Endodermal cell (in vitro differentiated cells): ENCODE results near the gene GAB2. TPM values are rescaled to one million over a fixed set of nuclear protein-coding genes. Genes with fewer than 3 reads are reported as not detected.

Source experiments
- DNase-seq: peaks from one replicate; pipeline ENCODE4 v3.0.0-alpha.2; 2017
- H3K27ac ChIP-seq: 2 replicates; pipeline ENCODE4 v1.5.1; 2013; ENCODE audit warnings: mild to moderate bottlenecking, low read depth, low read length, moderate library complexity
- H3K27me3 ChIP-seq: 2 replicates; pipeline ENCODE4 v1.6.1; 2013; ENCODE audit warnings: mild to moderate bottlenecking, low read length, moderate library complexity; ENCODE audit not compliant: insufficient read depth, control insufficient read depth, poor library complexity, severe bottlenecking
- H3K36me3 ChIP-seq: 2 replicates; pipeline ENCODE4 v1.7.0; 2013; ENCODE audit warnings: mild to moderate bottlenecking, low read length, moderate library complexity; ENCODE audit not compliant: control insufficient read depth, insufficient read depth
- H3K4me1 ChIP-seq: one replicate; pipeline ENCODE4 v1.7.0; 2013; ENCODE audit warnings: low read length; ENCODE audit not compliant: control insufficient read depth, insufficient read depth
- H3K4me3 ChIP-seq: 2 replicates; pipeline ENCODE4 v1.5.1; 2013; ENCODE audit warnings: mild to moderate bottlenecking, low read length, moderate library complexity
- H3K9ac ChIP-seq: 2 replicates; pipeline ENCODE4 v1.6.1; 2013; ENCODE audit warnings: mild to moderate bottlenecking, low read length, moderate library complexity; ENCODE audit not compliant: poor library complexity, severe bottlenecking; ENCODE audit errors: extremely low read depth
- H3K9me3 ChIP-seq: 2 replicates; pipeline ENCODE4 v1.6.1; 2013; ENCODE audit warnings: mild to moderate bottlenecking, low read length, moderate library complexity; ENCODE audit not compliant: control insufficient read depth
- H3K27ac Mint-ChIP-seq: 2 replicates; pipeline ENCODE4 v1.8.0; 2020; ENCODE audit warnings: mixed read lengths
- H3K27me3 Mint-ChIP-seq: 2 replicates; pipeline ENCODE4 v1.8.0; 2021; ENCODE audit warnings: mild to moderate bottlenecking, mixed read lengths; ENCODE audit not compliant: insufficient read depth
- H3K36me3 Mint-ChIP-seq: 2 replicates; pipeline ENCODE4 v1.8.0; 2020; ENCODE audit warnings: low read depth, mixed read lengths
- H3K4me1 Mint-ChIP-seq: 2 replicates; pipeline ENCODE4 v1.8.0; 2020; ENCODE audit warnings: mixed read lengths
- H3K4me3 Mint-ChIP-seq: 2 replicates; pipeline ENCODE4 v1.8.0; 2020; ENCODE audit warnings: mild to moderate bottlenecking, moderate library complexity, mixed read lengths
- H3K9me3 Mint-ChIP-seq: 2 replicates; pipeline ENCODE4 v1.8.0; 2020; ENCODE audit warnings: mild to moderate bottlenecking, mixed read lengths
- CTCF ChIP-seq: fragments of 200-600 bp; sonication (generic); conservative IDR thresholded peaks from 2 replicates; pipeline ENCODE4 v1.5.0; 2021; ENCODE audit warnings: antibody characterized with exemption, mild to moderate bottlenecking
- WGBS, 2 experiments: methylation state at CpG; one replicate each; pipeline versions ENCODE4 v1.1.5 to v1.1.7; 2013; ENCODE audit warnings: missing lambda C conversion rate in 2 of 2, mixed read lengths in 1 of 2; ENCODE audit not compliant: insufficient coverage in 1 of 2, insufficient read length in 1 of 2; 5-methylcytosine and 5-hydroxymethylcytosine counted together
- total RNA-seq, 2 donors: library from RNA; stranded (reverse); fragmentation: NEBNext Ultra II Directional in 1 of 2; extraction: Animal tissue kit (Norgen Biotek cat#: 25700) in 1 of 2; gene quantifications; 2 replicates in 1 of 2; 3 replicates in 1 of 2; pipeline ENCODE4 v1.2.1, GENCODE V29; 2021

Gene GAB2
- total RNA-seq, 2 donors from 2014 or later: 26.9 to 62.8 TPM

GRCh38 chr11:78336877-78337553 is 80.6 kb downstream of the GAB2 start:
- DNase-seq: no peak
- Mint-ChIP-seq H3K4me1 (peaks cover 44% of the 10 kb centered on the region), H3K36me3 (peaks cover 5% of the 10 kb centered on the region), H3K9me3 (peaks cover 8% of the 10 kb centered on the region), H3K4me3 (no peak overlapping the region), H3K27ac (no peak overlapping the region), H3K27me3 (no peaks in the 10 kb centered on the region)
- Histone ChIP-seq H3K36me3 (peaks cover 9% of the 10 kb centered on the region), H3K27me3 (no peaks in the 10 kb centered on the region), H3K4me3 (no peak overlapping the region), H3K4me1 (peaks cover 18% of the 10 kb centered on the region), H3K9me3 (peaks cover 10% of the 10 kb centered on the region), H3K27ac (no peak overlapping the region), H3K9ac (no peak overlapping the region)
- WGBS, 2 experiments: 94 to 98% methylated on average over 3 to 4 of the region's 4 CpGs
- TF ChIP-seq CTCF: no peak

GRCh38 chr11:78334109-78334508 is 83.5 kb downstream of the GAB2 start:
- H3K4me1 Mint-ChIP-seq: peaks cover 31% of the 10 kb centered on the region

DNA sequence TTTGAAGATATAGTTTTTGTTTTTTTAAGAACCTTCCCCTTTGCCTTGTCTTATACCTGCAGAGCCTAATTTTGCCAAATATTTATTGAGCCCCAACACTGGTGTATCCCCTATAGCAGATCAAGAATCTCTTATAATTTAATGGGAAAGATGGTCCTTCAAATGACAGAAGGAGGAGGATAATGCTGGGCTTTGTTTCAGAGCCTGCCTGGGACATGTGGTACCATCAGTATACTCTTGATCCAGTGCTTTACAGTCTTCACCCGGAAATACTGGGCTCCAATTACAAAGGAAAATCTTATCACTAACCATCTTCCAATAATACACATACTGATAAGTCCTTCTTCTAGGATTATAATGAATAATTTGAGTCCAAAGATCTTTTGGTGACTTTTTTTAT is 84.7 kb downstream of the GAB2 start:
- H3K9me3 ChIP-seq: peaks cover 10% of the 10 kb centered on the region
- Mint-ChIP-seq H3K36me3 (peaks cover 5% of the 10 kb centered on the region), H3K4me1 (peaks cover 24% of the 10 kb centered on the region), H3K27ac (no peak overlapping the region), H3K27me3 (no peaks in the 10 kb centered on the region), H3K4me3 (no peak overlapping the region), H3K9me3 (peaks cover 8% of the 10 kb centered on the region)
- peaks cover 11% of the 10 kb centered on the region for H3K4me1 ChIP-seq
- no peak overlapping the region for H3K27ac ChIP-seq
- H3K9ac ChIP-seq: no peak overlapping the region
- TF ChIP-seq CTCF: no peak
- WGBS, 2 experiments: 100% methylated on average over 1 of the region's 1 CpG; no CpG with 5 or more reads in 1 of the 2 experiments
- H3K36me3 ChIP-seq: no peaks in the 10 kb centered on the region
- H3K27me3 ChIP-seq: no peaks in the 10 kb centered on the region
- H3K4me3 ChIP-seq: no peak overlapping the region
- DNase-seq: no peak

More at GRCh38 chr11:78334109-78334508, 83.5 kb downstream of the GAB2 start:
- Histone ChIP-seq H3K4me3 (no peak overlapping the region), H3K9me3 (peaks cover 10% of the 10 kb centered on the region), H3K27me3 (no peaks in the 10 kb centered on the region), H3K4me1 (peaks cover 16% of the 10 kb centered on the region), H3K9ac (no peak overlapping the region), H3K27ac (no peak overlapping the region), H3K36me3 (no peaks in the 10 kb centered on the region)
- Mint-ChIP-seq H3K27me3 (no peaks in the 10 kb centered on the region), H3K9me3 (peaks cover 8% of the 10 kb centered on the region), H3K36me3 (peaks cover 5% of the 10 kb centered on the region), H3K27ac (no peak overlapping the region), H3K4me3 (no peak overlapping the region)
- no peak for DNase-seq
- TF ChIP-seq CTCF: no peak
